GM23338 (cell line): ENCODE measurements around the gene F2RL3.
A peak's percentile ranks its signal among the peaks of the same experiment; 100 is the strongest.

Experiments used
- POLR2AphosphoS5 ChIP-seq: IDR thresholded peaks from 2 replicates; pipeline ENCODE4 v1.6.1; 2016; ENCODE audit warnings: antibody characterized with exemption, low read depth
- TF ChIP-seq, protein P1 (sequence below), 2 experiments: fragments of 200-600 bp in 1 of 2; sonication (generic) in 1 of 2; conservative IDR thresholded peaks; 2 replicates each; pipeline versions ENCODE4 v1.5.1 to v1.6.1; 2016 to 2017; ENCODE audit warnings: antibody characterized with exemption in 2 of 2, low read depth in 2 of 2, mild to moderate bottlenecking in 2 of 2, moderate library complexity in 1 of 2
- TF ChIP-seq, protein P2 (sequence below): IDR thresholded peaks from one replicate; pipeline ENCODE4 v1.6.1; 2018; ENCODE audit warnings: antibody characterized with exemption; ENCODE audit not compliant: unreplicated experiment

- TF ChIP-seq, protein P1, sequence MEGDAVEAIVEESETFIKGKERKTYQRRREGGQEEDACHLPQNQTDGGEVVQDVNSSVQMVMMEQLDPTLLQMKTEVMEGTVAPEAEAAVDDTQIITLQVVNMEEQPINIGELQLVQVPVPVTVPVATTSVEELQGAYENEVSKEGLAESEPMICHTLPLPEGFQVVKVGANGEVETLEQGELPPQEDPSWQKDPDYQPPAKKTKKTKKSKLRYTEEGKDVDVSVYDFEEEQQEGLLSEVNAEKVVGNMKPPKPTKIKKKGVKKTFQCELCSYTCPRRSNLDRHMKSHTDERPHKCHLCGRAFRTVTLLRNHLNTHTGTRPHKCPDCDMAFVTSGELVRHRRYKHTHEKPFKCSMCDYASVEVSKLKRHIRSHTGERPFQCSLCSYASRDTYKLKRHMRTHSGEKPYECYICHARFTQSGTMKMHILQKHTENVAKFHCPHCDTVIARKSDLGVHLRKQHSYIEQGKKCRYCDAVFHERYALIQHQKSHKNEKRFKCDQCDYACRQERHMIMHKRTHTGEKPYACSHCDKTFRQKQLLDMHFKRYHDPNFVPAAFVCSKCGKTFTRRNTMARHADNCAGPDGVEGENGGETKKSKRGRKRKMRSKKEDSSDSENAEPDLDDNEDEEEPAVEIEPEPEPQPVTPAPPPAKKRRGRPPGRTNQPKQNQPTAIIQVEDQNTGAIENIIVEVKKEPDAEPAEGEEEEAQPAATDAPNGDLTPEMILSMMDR (conservative IDR thresholded peaks at IDR 0.05; ENCODE audit: low read depth in 2 of 2): peak; percentile 70 to 76
- TF ChIP-seq POLR2AphosphoS5: no peak
- TF ChIP-seq, protein P2, sequence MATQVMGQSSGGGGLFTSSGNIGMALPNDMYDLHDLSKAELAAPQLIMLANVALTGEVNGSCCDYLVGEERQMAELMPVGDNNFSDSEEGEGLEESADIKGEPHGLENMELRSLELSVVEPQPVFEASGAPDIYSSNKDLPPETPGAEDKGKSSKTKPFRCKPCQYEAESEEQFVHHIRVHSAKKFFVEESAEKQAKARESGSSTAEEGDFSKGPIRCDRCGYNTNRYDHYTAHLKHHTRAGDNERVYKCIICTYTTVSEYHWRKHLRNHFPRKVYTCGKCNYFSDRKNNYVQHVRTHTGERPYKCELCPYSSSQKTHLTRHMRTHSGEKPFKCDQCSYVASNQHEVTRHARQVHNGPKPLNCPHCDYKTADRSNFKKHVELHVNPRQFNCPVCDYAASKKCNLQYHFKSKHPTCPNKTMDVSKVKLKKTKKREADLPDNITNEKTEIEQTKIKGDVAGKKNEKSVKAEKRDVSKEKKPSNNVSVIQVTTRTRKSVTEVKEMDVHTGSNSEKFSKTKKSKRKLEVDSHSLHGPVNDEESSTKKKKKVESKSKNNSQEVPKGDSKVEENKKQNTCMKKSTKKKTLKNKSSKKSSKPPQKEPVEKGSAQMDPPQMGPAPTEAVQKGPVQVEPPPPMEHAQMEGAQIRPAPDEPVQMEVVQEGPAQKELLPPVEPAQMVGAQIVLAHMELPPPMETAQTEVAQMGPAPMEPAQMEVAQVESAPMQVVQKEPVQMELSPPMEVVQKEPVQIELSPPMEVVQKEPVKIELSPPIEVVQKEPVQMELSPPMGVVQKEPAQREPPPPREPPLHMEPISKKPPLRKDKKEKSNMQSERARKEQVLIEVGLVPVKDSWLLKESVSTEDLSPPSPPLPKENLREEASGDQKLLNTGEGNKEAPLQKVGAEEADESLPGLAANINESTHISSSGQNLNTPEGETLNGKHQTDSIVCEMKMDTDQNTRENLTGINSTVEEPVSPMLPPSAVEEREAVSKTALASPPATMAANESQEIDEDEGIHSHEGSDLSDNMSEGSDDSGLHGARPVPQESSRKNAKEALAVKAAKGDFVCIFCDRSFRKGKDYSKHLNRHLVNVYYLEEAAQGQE: no peak
Observed at GRCh38 chr19:16899566-16900075, 10.8 kb downstream of the F2RL3 start.
